ENCODE data around the gene RETN.

The RETN gene

GRCh38 chr19:7709932-7710460 is 41.1 kb downstream of the RETN start:
- no peak for DNase-seq

GRCh38 chr19:7710616-7711015 is 41.8 kb downstream of the RETN start:
- no peak for DNase-seq

GRCh38 chr19:7715671-7716070 is 46.8 kb downstream of the RETN start:
- DNase-seq = no peak

GRCh38 chr19:7716762-7717161 is 47.9 kb downstream of the RETN start:
- DNase-seq = no peak

GRCh38 chr19:7718668-7719067 is 49.8 kb downstream of the RETN start:
- DNase-seq = no peak

Data from NCI-H345 (cell line).